Skeletal muscle tissue (tissue), 4 donors: Measurements from ENCODE around the gene MAPKAPK5. TPM values are rescaled to one million over a fixed set of nuclear protein-coding genes. Genes with fewer than 3 reads are reported as not detected.

Experiments used
- H3K27ac ChIP-seq: one replicate; pipeline ENCODE4 v1.7.0; 2013; ENCODE audit warnings: mild to moderate bottlenecking, low read depth, low read length, inconsistent platforms
- H3K27me3 ChIP-seq, 3 donors: one replicate each; pipeline ENCODE4 v1.7.0; 2013; ENCODE audit warnings: low read length in 3 of 3; ENCODE audit not compliant: control insufficient read depth in 3 of 3, insufficient read depth in 3 of 3
- H3K36me3 ChIP-seq, 3 donors: one replicate each; pipeline ENCODE4 v1.7.0; 2013; ENCODE audit warnings: low read length in 3 of 3; ENCODE audit not compliant: control insufficient read depth in 3 of 3, insufficient read depth in 3 of 3
- H3K4me1 ChIP-seq, 3 donors: one replicate each; pipeline ENCODE4 v1.7.0; 2013; ENCODE audit warnings: low read length in 3 of 3, mild to moderate bottlenecking in 3 of 3; ENCODE audit not compliant: control insufficient read depth in 3 of 3, insufficient read depth in 3 of 3
- H3K4me3 ChIP-seq, 3 donors: one replicate each; pipeline ENCODE4 v1.7.0; 2013; ENCODE audit warnings: low read length in 3 of 3
- H3K9ac ChIP-seq, 3 donors: one replicate each; pipeline ENCODE4 v1.7.0; 2013; ENCODE audit warnings: low read length in 3 of 3, mild to moderate bottlenecking in 3 of 3, moderate library complexity in 2 of 3, low read depth in 1 of 3
- H3K9me3 ChIP-seq, 3 donors: one replicate each; pipeline ENCODE4 v1.7.0; 2013; ENCODE audit warnings: low read length in 3 of 3; ENCODE audit not compliant: control insufficient read depth in 3 of 3
- total RNA-seq: library from RNA; depleted of rRNA; stranded (reverse); fragments of >200 nt; gene quantifications from one replicate; pipeline ENCODE4 v1.2.3, GENCODE V29; 2014
- donor health status: Osteomylitis.

The MAPKAPK5 gene
- total RNA-seq, 1 donor from 2014 or later: 24.0 TPM

DNA sequence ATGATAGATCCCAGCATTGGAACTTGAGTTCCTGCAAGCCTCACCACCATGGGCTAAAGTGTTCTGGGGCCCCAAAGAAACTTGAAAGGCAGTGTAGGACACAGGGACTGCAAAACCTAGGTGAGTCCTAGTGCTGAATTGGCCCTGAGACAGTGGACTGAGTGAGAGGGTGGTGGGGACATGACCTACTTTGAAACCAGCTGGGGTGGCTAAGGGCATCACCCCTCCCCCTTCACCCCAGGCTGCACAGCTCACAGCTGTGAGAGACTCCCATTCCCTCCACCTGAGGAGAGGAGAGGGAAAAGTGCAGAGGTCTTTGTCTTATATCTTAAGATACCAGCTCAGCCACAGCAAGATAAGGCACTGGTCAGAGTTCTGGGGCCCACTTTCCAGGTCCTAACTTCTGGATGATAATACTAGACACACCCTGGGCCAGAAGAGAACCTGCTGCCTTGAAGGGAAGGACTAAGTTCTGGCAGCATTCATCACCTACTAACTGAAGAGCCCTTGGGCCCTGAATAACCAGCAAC, 62.5 kb downstream of the MAPKAPK5 start:
- Histone ChIP-seq H3K27ac (no peak overlapping the region), H3K9ac (no peak overlapping the region), H3K9me3 (no peaks in the 10 kb centered on the region), H3K4me3 (no peak overlapping the region), H3K4me1 (no peaks in the 10 kb centered on the region), H3K27me3 (no peaks in the 10 kb centered on the region), H3K36me3 (peaks cover 3 to 7% (median 5%) of the 10 kb centered on the region in 3 donors)

DNA sequence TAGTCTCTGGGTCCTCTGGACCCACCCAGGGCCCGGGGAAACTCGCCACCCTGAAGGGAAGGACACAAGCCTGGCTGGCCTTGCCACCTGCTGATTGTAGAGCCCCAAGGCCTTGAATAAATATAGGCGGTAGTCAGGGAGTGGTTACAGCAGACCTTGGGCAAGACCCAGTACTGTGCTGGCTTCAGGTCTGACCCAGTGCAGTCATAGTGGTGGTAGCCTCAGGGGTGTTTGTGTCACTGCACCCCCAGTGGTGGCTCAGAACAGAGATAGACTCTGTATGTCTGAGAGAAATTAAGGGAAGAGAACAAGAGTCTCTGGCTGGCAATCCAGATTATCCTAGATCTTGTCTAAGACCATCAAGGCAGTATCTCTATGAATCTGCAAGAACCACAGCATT, 63.5 kb downstream of the MAPKAPK5 start:
- H3K9ac ChIP-seq: no peak overlapping the region
- H3K36me3 ChIP-seq: peaks cover 0 to 5% (median 0%) of the 10 kb centered on the region in 3 donors

DNA sequence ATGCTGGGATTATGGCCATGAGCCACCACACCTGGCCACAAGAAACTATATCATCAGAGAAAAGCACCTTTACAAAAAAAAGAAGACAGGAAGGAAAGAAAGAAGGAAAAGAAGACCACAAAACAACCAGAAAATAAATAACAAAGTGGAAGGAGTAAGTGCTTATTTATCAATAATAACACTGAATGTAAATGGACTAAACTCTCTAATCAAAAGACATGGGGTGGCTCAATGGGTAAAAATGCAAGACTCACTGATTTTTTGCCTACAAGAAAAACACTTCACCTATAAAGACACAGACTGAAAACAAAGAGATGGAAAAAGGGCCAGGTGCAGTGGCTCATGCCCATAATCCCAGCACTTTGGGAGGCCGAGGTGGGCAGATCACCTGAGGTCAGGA, 65.7 kb downstream of the MAPKAPK5 start:
- Histone ChIP-seq H3K36me3 (peaks cover 0 to 5% (median 0%) of the 10 kb centered on the region in 3 donors), H3K27ac (no peak overlapping the region), H3K9ac (no peak overlapping the region), H3K4me3 (no peak overlapping the region), H3K4me1 (no peaks in the 10 kb centered on the region), H3K27me3 (no peaks in the 10 kb centered on the region), H3K9me3 (no peaks in the 10 kb centered on the region)

More for the DNA sequence above, 63.5 kb downstream of the MAPKAPK5 start:
- Histone ChIP-seq H3K27me3 (no peaks in the 10 kb centered on the region), H3K4me1 (no peaks in the 10 kb centered on the region), H3K9me3 (no peaks in the 10 kb centered on the region), H3K27ac (no peak overlapping the region), H3K4me3 (no peak overlapping the region)

- H3K9ac ChIP-seq: no peak overlapping the region
- no peak overlapping the region for H3K4me3 ChIP-seq
- H3K9me3 ChIP-seq: no peaks in the 10 kb centered on the region
- H3K27me3 ChIP-seq: no peaks in the 10 kb centered on the region
- H3K4me1 ChIP-seq: no peaks in the 10 kb centered on the region
- H3K36me3 ChIP-seq: no peaks in the 10 kb centered on the region
- H3K27ac ChIP-seq: no peak overlapping the region
These were observed 83.1 kb downstream of the MAPKAPK5 start for GRCh38 chr12:111925171-111925570.

GRCh38 chr12:111926631-111927030, 84.6 kb downstream of the MAPKAPK5 start:
- Histone ChIP-seq H3K9me3 (no peaks in the 10 kb centered on the region), H3K27me3 (no peaks in the 10 kb centered on the region), H3K27ac (no peak overlapping the region), H3K4me1 (no peaks in the 10 kb centered on the region), H3K4me3 (no peak overlapping the region), H3K9ac (no peak overlapping the region), H3K36me3 (peaks cover 0 to 2% (median 0%) of the 10 kb centered on the region in 3 donors)

GRCh38 chr12:111927346-111927745, 85.3 kb downstream of the MAPKAPK5 start:
- no peak overlapping the region for H3K4me3 ChIP-seq
- H3K27me3 ChIP-seq: no peaks in the 10 kb centered on the region
- no peak overlapping the region for H3K27ac ChIP-seq
- H3K9me3 ChIP-seq: no peaks in the 10 kb centered on the region
- peaks cover 0 to 3% (median 2%) of the 10 kb centered on the region in 3 donors for H3K36me3 ChIP-seq
- H3K9ac ChIP-seq: no peak overlapping the region
- no peaks in the 10 kb centered on the region for H3K4me1 ChIP-seq

DNA sequence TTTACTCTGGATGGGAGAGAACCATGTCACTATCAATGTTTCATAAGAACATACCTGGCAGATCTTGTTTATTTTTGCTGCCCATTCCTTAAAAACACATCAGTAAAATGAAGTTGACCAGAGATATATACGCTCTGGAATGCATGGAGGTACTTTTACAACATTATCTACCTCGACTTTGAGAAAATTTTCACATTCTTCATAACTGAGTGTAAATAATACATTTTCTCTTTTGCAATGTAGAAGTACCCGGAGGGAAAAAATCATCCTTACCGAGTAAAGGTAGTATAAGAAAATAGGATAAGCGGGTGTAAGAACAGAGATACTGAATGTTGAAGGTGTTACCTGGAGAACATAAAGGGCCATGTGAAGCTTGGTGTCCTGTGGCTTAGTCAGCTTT, 90.2 kb downstream of the MAPKAPK5 start:
- H3K27me3 ChIP-seq: no peaks in the 10 kb centered on the region
- H3K4me3 ChIP-seq: no peak overlapping the region
- H3K27ac ChIP-seq: no peak overlapping the region
- peaks cover 3 to 17% (median 13%) of the 10 kb centered on the region in 3 donors for H3K4me1 ChIP-seq
- H3K9ac ChIP-seq: no peak overlapping the region
- peaks cover 0 to 6% (median 2%) of the 10 kb centered on the region in 3 donors for H3K36me3 ChIP-seq
- no peaks in the 10 kb centered on the region for H3K9me3 ChIP-seq

DNA sequence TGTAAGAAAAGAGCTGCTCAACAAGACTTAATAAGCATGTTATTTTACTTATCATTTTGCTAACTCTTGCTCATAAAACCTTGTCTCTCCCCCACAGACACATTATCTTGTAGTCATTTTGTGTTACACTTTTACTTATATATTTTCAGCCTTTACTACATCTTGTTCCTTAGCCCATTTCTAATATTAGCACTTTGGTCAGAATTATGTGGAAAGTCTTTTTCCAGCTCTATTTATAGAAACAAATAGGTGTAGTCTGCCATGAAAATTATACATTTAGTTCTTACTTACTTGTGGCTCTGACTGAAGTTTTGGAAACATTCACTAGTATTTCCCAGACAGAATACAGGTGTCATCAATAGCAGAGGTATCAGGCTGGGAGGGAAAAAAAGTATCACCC, 94.8 kb downstream of the MAPKAPK5 start:
- Histone ChIP-seq H3K4me3 (peak overlapping the region in 1 of 3 donors; percentile 48), H3K4me1 (peaks cover 11 to 26% (median 13%) of the 10 kb centered on the region in 3 donors), H3K36me3 (peaks cover 0 to 6% (median 0%) of the 10 kb centered on the region in 3 donors), H3K9me3 (no peaks in the 10 kb centered on the region), H3K9ac (peak overlapping the region in 1 of 3 donors; percentile 33), H3K27ac (peak overlapping the region; percentile 89), H3K27me3 (no peaks in the 10 kb centered on the region)

DNA sequence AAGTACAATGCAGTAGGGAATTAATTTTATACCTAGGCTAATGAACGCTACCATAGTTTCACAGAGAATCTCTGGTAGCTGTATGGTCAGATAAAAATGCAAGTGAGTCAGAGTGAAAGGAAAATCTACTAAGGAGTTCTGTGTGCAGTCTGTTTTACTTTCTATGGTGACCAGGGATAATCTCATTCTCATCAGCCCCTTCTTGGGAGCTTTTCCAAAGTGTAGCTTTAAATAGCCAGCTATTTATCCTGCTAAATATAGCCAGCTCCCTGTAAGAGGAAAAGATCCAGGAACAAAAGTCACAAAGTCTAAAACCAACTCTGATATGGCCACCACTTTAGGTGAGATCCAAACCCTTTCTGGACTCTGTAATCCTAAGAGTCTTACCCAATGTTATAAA, 95.4 kb downstream of the MAPKAPK5 start:
- Histone ChIP-seq H3K27me3 (no peaks in the 10 kb centered on the region), H3K4me3 (peak overlapping the region; percentile 6 to 48 (median 9)), H3K27ac (peak overlapping the region; percentile 89), H3K36me3 (peaks cover 0 to 2% (median 0%) of the 10 kb centered on the region in 3 donors), H3K4me1 (peaks cover 11 to 27% (median 13%) of the 10 kb centered on the region in 3 donors), H3K9me3 (no peaks in the 10 kb centered on the region), H3K9ac (peak overlapping the region in 2 of 3 donors; percentile 12 to 33)

DNA sequence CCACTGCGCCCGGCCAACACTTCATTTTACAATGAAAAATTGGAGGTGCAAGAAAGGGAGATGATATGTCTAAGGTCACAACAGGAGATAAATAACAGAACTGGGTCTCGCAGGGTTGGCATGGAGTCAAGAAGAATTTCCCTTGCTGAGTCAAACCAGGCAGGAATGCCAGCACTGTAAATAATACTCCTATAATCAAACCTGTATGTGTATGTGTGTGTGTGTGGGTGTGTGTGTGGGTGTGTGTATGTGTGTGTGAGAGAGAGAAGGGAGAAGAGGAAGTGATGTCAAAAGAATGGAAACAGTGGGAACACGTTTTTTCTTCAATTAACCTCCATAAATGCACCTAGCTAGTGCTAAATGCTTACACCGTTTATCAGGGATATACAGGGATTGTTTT, 100.5 kb downstream of the MAPKAPK5 start:
- H3K9ac ChIP-seq: no peak overlapping the region
- H3K4me1 ChIP-seq: peaks cover 4 to 13% (median 6%) of the 10 kb centered on the region in 3 donors
- H3K9me3 ChIP-seq: no peaks in the 10 kb centered on the region

More for the DNA sequence above, 100.5 kb downstream of the MAPKAPK5 start:
- Histone ChIP-seq H3K4me3 (no peak overlapping the region), H3K36me3 (no peaks in the 10 kb centered on the region), H3K27me3 (no peaks in the 10 kb centered on the region), H3K27ac (no peak overlapping the region)
